Stimulated activated CD4-positive, alpha-beta T cell treated with anti-CD3 and anti-CD28 coated beads, Interleukin-15, amount 100 ng/mL, for 48 hours (primary cell): ENCODE results near the gene MACROD2.

ENCODE experiments used
- DNase-seq, 2 donors: peaks; one replicate each; pipeline ENCODE4 v3.0.0-alpha.2; 2020; ENCODE audit warnings: low read depth in 2 of 2

MACROD2 gene

DNA sequence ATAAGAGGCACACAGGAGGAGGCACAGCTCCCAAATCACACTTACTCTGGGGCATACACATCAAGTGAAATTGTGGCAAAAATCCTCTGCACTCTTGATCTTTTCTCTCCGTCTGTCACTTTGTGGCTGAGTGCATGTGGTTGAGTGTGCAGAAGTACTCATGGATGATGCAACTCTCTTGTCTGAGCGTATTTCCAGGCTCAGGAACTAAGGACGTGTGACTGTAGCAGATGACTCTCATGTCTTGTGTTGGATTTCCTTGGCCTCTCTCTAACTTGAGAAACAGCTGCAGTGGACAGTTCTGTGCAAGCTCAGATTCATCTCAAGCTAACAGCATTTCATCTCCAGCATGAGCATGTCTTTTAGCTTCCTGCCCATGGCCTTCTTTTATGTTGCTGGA lies 587.5 kb downstream of the MACROD2 start:
- DNase-seq: no peak

GRCh38 chr20:14583413-14583812 lies 588.1 kb downstream of the MACROD2 start:
- no peak for DNase-seq

DNA sequence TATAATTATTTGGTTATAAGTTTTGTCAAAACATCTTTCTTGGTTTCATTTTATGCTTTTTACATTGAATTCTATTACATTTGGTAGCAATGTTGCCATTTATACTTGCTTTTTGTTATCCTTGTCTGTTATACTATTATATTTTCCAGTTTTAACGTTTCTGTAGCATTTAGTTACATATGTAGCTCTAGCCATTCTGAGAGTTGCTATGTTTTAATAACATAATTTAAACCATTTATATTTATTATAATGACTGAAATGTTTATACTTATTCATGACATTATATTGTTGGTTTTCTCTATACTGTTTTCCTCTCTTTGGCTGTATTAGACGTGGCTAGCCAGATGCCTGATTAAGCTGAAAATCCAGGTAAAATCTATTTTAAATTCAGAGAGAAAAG lies 594.1 kb downstream of the MACROD2 start:
- no peak for DNase-seq

DNA sequence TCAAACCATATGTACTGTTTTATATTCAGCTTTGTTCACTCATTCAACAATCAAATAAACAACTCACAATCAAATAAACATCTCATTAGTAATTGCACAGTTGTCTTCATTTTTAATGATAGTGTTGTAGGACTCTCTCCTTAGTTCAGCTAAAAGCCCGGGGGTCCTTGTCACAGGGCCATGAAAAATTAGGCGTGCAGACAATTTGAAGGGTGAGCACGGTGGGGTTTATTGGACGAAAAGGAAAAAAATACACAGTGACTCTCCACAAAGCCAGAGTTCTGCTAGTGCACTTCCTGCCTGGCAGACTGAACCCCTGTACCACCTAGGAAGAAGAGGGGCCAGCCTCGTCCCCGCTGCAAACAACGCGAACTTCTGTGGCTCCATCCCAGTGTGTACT lies 599.7 kb downstream of the MACROD2 start:
- no peak for DNase-seq

DNA sequence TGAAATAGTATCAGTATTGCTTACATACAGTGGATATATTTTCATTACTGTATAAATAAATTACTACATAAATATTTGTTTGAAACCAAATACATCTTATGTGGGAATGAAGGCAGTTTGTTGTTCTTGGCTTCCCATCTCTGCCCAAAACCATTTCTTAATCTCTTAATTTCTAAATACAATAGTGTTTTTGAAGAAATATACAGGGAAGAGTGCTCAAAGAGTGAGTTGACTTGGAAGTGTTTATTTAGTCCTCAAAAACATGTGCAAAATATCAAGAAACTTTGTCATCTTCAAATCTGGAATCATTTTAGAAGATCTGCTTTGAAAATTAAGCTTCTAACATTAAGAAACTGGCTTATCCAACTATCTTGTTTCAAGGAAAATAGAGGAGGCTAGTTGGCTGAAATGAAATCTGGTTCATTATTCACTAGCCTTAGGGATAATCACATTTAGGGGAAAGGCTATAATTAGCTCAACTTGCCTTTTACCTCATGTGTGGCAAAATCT lies 601.9 kb downstream of the MACROD2 start:
- no peak for DNase-seq

GRCh38 chr20:14599613-14600012 lies 604.3 kb downstream of the MACROD2 start:
- DNase-seq: no peak

GRCh38 chr20:14600527-14600926 lies 605.2 kb downstream of the MACROD2 start:
- no peak for DNase-seq

GRCh38 chr20:14604143-14604542 lies 608.8 kb downstream of the MACROD2 start:
- no peak for DNase-seq

DNA sequence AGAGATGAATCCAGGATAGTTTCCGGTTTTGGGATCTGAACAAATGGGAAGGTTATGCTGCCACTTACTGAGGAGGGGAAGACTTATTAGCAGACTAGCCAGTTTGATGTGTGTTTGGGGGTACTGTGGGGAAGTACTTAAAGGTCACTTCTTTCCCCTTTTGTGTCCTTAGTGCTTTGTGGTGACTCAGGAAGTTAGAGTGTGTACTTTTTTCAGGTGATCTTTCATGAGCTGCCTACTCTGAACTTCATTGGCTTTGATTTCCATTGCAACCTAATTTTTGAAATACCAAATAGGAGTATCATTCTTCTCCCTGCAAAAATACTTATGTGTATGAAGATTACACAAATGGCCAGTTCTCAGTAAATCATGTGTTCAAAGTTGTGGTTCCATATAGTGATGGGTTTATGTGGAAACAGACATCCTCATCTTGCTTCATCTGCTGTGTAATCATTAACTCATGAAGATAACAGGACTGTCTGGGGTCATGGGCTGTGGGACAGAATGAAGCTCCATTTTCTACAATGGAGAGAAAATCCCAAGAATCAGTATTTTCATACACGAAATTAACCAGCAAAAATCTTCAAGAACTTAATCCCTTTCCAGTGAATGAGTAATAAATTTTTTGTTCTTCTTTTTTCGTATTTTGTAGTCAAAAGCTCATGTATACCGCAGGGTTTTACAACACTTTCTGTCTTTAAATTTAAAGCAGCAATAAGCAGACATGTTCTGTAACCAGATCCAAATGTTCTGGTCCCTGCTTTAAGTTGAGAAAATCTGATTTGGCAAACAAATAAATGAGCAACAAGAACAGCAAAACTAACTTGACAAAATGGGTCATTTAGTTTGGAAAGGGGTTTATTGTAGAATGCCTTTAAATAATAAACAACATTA lies 614.3 kb downstream of the MACROD2 start:
- no peak for DNase-seq

DNA sequence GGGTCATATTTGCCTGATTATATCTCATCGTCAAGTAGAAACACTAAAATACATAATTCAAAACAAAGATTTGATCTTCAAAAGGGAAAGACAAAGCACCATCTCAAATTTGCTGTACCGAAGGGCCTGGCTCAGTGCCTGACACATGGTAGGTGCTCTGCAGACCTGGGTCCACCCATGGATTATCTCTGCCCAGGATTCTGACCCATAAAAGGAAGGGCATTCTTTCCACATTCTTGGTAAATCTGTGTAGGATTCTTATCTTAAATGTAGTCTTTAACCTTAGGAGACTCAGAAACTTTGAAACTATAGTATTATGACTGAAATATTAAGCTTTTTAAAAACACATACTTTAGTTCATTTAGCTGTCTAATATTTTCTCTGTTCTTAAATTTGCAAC lies 616.2 kb downstream of the MACROD2 start:
- DNase-seq: no peak

- no peak for DNase-seq
Observed at GRCh38 chr20:14612391-14612790, 617.1 kb downstream of the MACROD2 start.

- DNase-seq: no peak
Observed at GRCh38 chr20:14616003-14616402, 620.7 kb downstream of the MACROD2 start.

- no peak for DNase-seq
Observed at GRCh38 chr20:14617123-14617522, 621.8 kb downstream of the MACROD2 start.

GRCh38 chr20:14619411-14619810 lies 624.1 kb downstream of the MACROD2 start:
- DNase-seq: no peak

GRCh38 chr20:14622796-14623195 lies 627.5 kb downstream of the MACROD2 start:
- DNase-seq: no peak

- no peak for DNase-seq
Observed at GRCh38 chr20:14631011-14631410, 635.7 kb downstream of the MACROD2 start.

GRCh38 chr20:14632906-14633305 lies 637.6 kb downstream of the MACROD2 start:
- no peak for DNase-seq

DNA sequence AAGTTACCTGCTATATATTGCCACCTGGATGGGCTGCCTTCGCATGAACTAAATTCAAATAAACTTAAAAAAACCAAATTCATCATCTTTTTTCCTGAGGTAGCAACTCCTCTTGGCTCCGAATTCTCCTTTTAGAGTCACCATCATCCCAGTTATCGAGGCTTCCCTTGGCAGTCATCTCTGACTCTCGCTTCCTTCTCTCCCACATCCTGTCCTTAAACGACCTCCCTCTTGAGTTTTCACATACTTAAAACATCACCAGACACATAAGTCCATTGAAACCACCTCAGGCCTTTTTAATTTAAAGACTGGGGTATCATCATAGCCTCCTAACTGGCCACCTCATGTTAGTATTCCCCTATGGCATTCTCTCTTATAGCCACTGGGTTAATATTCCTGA lies 638.2 kb downstream of the MACROD2 start:
- no peak for DNase-seq

DNA sequence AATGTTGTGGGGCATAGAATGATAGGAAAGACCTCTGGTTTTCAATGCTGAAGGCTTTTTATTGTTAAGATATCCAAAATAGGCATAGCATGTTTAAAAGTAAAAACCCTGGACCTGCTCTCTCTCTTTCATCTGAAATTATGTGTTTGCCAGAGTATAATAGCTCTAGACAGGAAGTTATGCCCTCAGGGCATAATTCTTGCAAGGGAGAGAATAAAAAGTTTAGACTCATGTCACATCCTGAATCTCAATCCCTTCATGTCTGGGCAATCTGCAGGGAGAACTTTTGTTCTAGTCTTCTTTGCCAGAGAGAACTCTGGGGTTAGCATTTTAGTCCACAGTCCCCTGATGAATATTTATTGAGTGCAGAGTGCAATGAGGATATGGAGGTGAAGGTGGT lies 639.3 kb downstream of the MACROD2 start:
- no peak for DNase-seq

DNA sequence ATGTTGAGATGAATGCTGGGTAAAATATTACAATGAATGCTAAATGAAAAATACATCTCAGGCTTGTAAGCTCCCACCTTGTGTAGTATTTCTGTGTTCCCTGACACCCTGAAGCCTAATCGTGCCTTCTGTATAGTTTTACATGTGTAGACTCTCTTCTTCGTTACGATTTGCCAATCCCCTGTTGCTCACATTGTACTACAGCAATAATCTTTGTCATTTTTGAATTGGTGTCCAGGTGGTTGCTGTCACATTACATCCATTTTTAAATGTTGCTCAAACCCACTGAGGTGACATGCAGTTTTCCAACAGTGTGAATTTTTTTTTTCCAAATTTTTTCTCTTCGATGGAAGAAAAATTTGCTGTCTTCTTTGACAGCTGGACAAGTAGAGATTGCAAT lies 642.1 kb downstream of the MACROD2 start:
- no peak for DNase-seq

GRCh38 chr20:14643146-14643545 lies 647.8 kb downstream of the MACROD2 start:
- no peak for DNase-seq

GRCh38 chr20:14643556-14643955 lies 648.2 kb downstream of the MACROD2 start:
- no peak for DNase-seq

DNA sequence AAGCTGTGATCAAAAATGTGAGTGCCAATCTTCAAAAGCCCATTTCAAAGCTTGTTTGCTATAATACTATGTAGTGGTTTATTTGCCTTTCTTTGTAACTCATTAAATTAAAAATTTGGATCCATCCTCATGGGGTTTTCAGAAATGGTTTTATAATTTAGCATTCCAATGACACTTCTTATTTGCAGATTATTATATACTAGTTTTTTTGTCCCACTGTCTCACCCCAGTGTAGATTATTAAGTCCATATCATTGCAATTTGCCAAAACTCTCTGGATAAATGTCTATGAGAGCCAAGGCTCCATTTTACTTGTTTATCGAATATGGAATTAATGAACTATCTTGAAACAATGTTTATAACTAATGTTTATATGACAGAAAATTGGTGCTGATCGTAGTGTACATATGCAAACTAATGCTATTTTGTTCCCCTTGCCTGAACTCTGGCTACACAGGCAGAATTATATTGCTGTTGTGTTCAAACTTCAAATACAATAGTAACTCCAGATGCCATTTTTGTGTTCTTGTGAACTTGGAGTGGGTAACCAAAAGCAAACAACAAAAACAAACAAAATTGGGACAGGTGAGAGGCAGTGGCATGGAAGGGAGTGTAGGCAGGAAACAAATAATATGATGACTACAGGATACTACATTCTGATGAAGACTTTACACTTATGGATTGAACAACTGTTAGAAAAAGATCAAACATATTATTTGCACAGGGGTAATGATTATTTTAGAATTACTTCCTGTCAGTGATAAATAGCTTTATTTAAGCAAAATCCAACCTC lies 649.2 kb downstream of the MACROD2 start:
- no peak for DNase-seq
